ENCODE results near the gene CEP112. TPM values are rescaled to one million over a fixed set of nuclear protein-coding genes. Genes with fewer than 3 reads are reported as not detected.

Gene CEP112
- total and polyA plus RNA-seq, 2 donors (not counting 1 experiment from before 2014, with no cell fraction given), result 5.4 to 6.4 TPM

- Histone ChIP-seq H3K9me3 (ENCODE audit: control insufficient read depth, insufficient read depth, low read depth, low read length) (no peaks in the 10 kb centered on the region), H2AFZ (ENCODE audit: low read length) (no peak overlapping the region), H3K9ac (ENCODE audit: insufficient read depth, low read length) (no peak overlapping the region), H3K27me3 (ENCODE audit: control insufficient read depth, insufficient read depth, low read length) (peaks cover 12% of the 10 kb centered on the region), H3K4me2 (ENCODE audit: extremely low read depth, insufficient read depth, low read length) (no peak overlapping the region), H3K4me1 (ENCODE audit: control insufficient read depth, extremely low read depth, insufficient read depth, low read length) (no peaks in the 10 kb centered on the region), H4K20me1 (ENCODE audit: control insufficient read depth, extremely low read depth, insufficient read depth, low read length) (no peaks in the 10 kb centered on the region), H3K36me3 (ENCODE audit: control insufficient read depth, insufficient read depth, low read length) (no peaks in the 10 kb centered on the region), H3K27ac (ENCODE audit: insufficient read depth, low read length) (no peak overlapping the region), H3K79me2 (ENCODE audit: control insufficient read depth, insufficient read depth, low read length) (no peaks in the 10 kb centered on the region), H3K4me3 (replicated peaks in 1 of 4; ENCODE audit: control extremely low read depth in 1 of 4, insufficient read depth in 1 of 4, low read depth in 3 of 4, low read length in 4 of 4) (no peak overlapping the region)
- no peak for DNase-seq (ENCODE audit: low read depth in 2 of 2)
- no peak for TF ChIP-seq EZH2 (IDR thresholded peaks at IDR 0.05; ENCODE audit: low read length, missing control alignments)
- TF ChIP-seq CTCF (conservative IDR thresholded peaks at IDR 0.05 in 1 of 2, IDR thresholded peaks at IDR 0.05 in 1 of 2; ENCODE audit: low read depth in 1 of 2, low read length in 2 of 2), result no peak
These were observed 23.1 kb upstream of the CEP112 start for GRCh38 chr17:66214884-66215528.

GRCh38 chr17:66211047-66211810 is 19.3 kb upstream of the CEP112 start:
- H3K9me3 ChIP-seq (ENCODE audit: control insufficient read depth, insufficient read depth, low read depth, low read length), result no peaks in the 10 kb centered on the region
- no peak for DNase-seq (ENCODE audit: low read depth in 2 of 2)
- no peak for TF ChIP-seq EZH2 (IDR thresholded peaks at IDR 0.05; ENCODE audit: low read length, missing control alignments)
- no peak for TF ChIP-seq CTCF (conservative IDR thresholded peaks at IDR 0.05 in 1 of 2, IDR thresholded peaks at IDR 0.05 in 1 of 2; ENCODE audit: low read depth in 1 of 2, low read length in 2 of 2)
- H3K4me2 ChIP-seq (ENCODE audit: extremely low read depth, insufficient read depth, low read length), result no peak overlapping the region
- no peaks in the 10 kb centered on the region for H3K4me1 ChIP-seq (ENCODE audit: control insufficient read depth, extremely low read depth, insufficient read depth, low read length)
- no peak overlapping the region for H3K27ac ChIP-seq (ENCODE audit: insufficient read depth, low read length)
- H3K27me3 ChIP-seq (ENCODE audit: control insufficient read depth, insufficient read depth, low read length), result peaks cover 12% of the 10 kb centered on the region
- no peaks in the 10 kb centered on the region for H4K20me1 ChIP-seq (ENCODE audit: control insufficient read depth, extremely low read depth, insufficient read depth, low read length)
- H3K36me3 ChIP-seq (ENCODE audit: control insufficient read depth, insufficient read depth, low read length), result no peaks in the 10 kb centered on the region
- H3K4me3 ChIP-seq (replicated peaks in 1 of 4; ENCODE audit: control extremely low read depth in 1 of 4, insufficient read depth in 1 of 4, low read depth in 3 of 4, low read length in 4 of 4), result no peak overlapping the region
- no peaks in the 10 kb centered on the region for H3K79me2 ChIP-seq (ENCODE audit: control insufficient read depth, insufficient read depth, low read length)
- H2AFZ ChIP-seq (ENCODE audit: low read length), result no peak overlapping the region
- no peak overlapping the region for H3K9ac ChIP-seq (ENCODE audit: insufficient read depth, low read length)

GRCh38 chr17:66210208-66210574 is 18.3 kb upstream of the CEP112 start:
- TF ChIP-seq CTCF (conservative IDR thresholded peaks at IDR 0.05 in 1 of 2, IDR thresholded peaks at IDR 0.05 in 1 of 2; ENCODE audit: low read depth in 1 of 2, low read length in 2 of 2), result no peak
- TF ChIP-seq EZH2 (IDR thresholded peaks at IDR 0.05; ENCODE audit: low read length, missing control alignments), result no peak
- no peak for DNase-seq (ENCODE audit: low read depth in 2 of 2)
- Histone ChIP-seq H3K9me3 (ENCODE audit: control insufficient read depth, insufficient read depth, low read depth, low read length) (no peaks in the 10 kb centered on the region), H2AFZ (ENCODE audit: low read length) (no peak overlapping the region), H3K9ac (ENCODE audit: insufficient read depth, low read length) (no peak overlapping the region), H3K27ac (ENCODE audit: insufficient read depth, low read length) (no peak overlapping the region), H3K4me3 (replicated peaks in 1 of 4; ENCODE audit: control extremely low read depth in 1 of 4, insufficient read depth in 1 of 4, low read depth in 3 of 4, low read length in 4 of 4) (no peak overlapping the region), H4K20me1 (ENCODE audit: control insufficient read depth, extremely low read depth, insufficient read depth, low read length) (no peaks in the 10 kb centered on the region), H3K4me1 (ENCODE audit: control insufficient read depth, extremely low read depth, insufficient read depth, low read length) (no peaks in the 10 kb centered on the region), H3K36me3 (ENCODE audit: control insufficient read depth, insufficient read depth, low read length) (no peaks in the 10 kb centered on the region), H3K4me2 (ENCODE audit: extremely low read depth, insufficient read depth, low read length) (no peak overlapping the region), H3K27me3 (ENCODE audit: control insufficient read depth, insufficient read depth, low read length) (peaks cover 4% of the 10 kb centered on the region), H3K79me2 (ENCODE audit: control insufficient read depth, insufficient read depth, low read length) (no peaks in the 10 kb centered on the region)

Data from fibroblast of lung (primary cell).